ENCODE measurements around the gene CLEC9A.

The CLEC9A gene

DNA sequence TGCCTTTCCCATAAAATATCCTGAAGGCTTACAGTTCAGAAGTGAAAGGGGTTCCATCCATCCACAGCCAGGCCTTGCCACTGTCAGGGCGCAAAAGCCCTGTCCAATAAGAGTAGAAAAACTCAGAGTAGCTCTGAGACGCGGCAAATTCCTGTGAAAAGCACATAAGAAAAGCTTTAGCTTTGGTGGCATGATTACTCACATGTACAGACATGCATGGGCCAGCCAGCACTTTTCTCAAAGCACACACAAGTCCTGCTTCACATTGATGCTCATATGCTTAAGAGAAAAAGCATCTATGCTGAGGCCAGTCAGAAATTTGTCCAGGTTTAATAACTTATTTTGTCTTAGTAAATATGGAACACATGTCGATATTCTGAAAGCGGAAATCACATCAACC lies 42.8 kb downstream of the CLEC9A start:
- ATAC-seq (ENCODE audit: low read depth): no peak
- Mint-ChIP-seq H3K27me3 (peaks cover 17% of the 10 kb centered on the region), H3K27ac (no peak overlapping the region), H3K9me3 (no peaks in the 10 kb centered on the region), H3K4me3 (no peak overlapping the region), H3K36me3 (no peaks in the 10 kb centered on the region), H3K4me1 (peaks cover 7% of the 10 kb centered on the region)
- no peak for DNase-seq (ENCODE audit: low spot score in 2 of 2)

DNA sequence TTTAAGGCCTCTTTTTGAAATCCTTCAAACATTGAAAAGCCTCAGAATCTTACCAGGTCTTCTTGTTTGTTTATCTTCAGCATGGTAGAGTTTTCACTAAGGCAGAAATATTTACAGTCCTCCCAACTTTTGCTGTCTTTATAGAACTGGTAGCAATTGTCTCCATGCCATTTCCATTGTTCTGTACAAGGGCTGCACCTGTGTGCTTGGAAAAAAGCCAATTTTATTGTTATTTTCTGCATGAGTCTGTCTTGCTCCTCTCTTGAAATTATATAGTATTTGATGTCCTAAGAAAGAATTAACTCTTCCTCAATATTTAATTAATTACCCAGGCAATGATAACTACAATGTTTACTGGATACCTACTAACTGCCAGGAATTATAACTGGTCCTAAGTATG lies 45.0 kb downstream of the CLEC9A start:
- no peak overlapping the region for H3K27ac Mint-ChIP-seq
- H3K27me3 Mint-ChIP-seq: peaks cover 19% of the 10 kb centered on the region
- peaks cover 6% of the 10 kb centered on the region for H3K4me1 Mint-ChIP-seq
- H3K4me3 Mint-ChIP-seq: no peak overlapping the region
- no peaks in the 10 kb centered on the region for H3K36me3 Mint-ChIP-seq
- no peak for ATAC-seq (ENCODE audit: low read depth)
- peaks cover 1% of the 10 kb centered on the region for H3K9me3 Mint-ChIP-seq
- DNase-seq (ENCODE audit: low spot score in 2 of 2): no peak

DNA sequence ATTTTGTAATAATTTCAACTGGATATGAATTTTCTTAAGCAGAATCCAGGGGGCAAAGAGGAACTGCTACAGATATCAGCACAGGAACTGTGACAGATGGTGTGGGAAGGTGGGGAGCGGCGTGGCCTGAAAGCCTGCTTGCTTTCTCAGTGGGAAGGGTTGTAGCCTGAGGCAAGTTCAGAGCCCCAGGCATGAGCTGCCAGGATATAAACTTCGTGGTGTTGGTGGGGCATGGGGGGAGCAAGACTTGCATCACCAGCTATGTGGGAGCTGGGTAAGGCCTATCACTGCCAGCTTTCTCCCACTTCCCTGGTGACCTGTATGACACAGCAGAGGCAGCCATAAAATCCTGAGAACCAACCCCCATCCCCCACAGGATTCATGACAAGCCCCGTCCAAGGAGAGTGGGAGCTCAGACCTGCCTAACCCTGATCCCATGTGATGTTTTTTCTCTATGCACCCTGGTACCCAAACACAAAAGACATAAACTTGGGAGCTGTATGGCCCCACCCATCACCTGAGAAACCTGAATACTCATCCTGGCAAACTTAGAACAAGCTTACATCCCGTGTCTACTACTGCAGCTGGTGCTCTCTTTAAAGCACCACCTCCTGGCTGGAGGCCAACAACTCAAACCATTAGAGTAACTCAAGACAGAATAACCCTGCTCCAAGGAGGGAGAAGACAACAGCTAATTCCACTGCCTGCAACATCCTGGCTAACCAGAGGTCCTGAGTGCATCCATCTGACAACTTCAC lies 51.8 kb downstream of the CLEC9A start:
- H3K27ac Mint-ChIP-seq: no peak overlapping the region
- peaks cover 8% of the 10 kb centered on the region for H3K9me3 Mint-ChIP-seq
- H3K36me3 Mint-ChIP-seq: peaks cover 4% of the 10 kb centered on the region
- H3K4me1 Mint-ChIP-seq: peaks cover 2% of the 10 kb centered on the region
- DNase-seq (ENCODE audit: low spot score in 2 of 2): no peak
- ATAC-seq (ENCODE audit: low read depth): no peak
- H3K27me3 Mint-ChIP-seq: peaks cover 22% of the 10 kb centered on the region
- no peak overlapping the region for H3K4me3 Mint-ChIP-seq

- H3K4me1 Mint-ChIP-seq: no peaks in the 10 kb centered on the region
Measured at GRCh38 chr12:10084733-10085132, 54.3 kb downstream of the CLEC9A start.

GRCh38 chr12:10086387-10086786 lies 55.9 kb downstream of the CLEC9A start:
- Mint-ChIP-seq H3K4me1 (peaks cover 3% of the 10 kb centered on the region), H3K27ac (no peak overlapping the region), H3K36me3 (peaks cover 4% of the 10 kb centered on the region), H3K4me3 (no peak overlapping the region), H3K9me3 (peaks cover 7% of the 10 kb centered on the region), H3K27me3 (peaks cover 20% of the 10 kb centered on the region)
- DNase-seq (ENCODE audit: low spot score in 2 of 2): no peak
- ATAC-seq (ENCODE audit: low read depth): no peak

More at GRCh38 chr12:10084733-10085132, 54.3 kb downstream of the CLEC9A start:
- Mint-ChIP-seq H3K36me3 (peaks cover 4% of the 10 kb centered on the region), H3K27me3 (peaks cover 15% of the 10 kb centered on the region), H3K9me3 (peaks cover 7% of the 10 kb centered on the region), H3K27ac (no peak overlapping the region), H3K4me3 (no peak overlapping the region)
- no peak for ATAC-seq (ENCODE audit: low read depth)
- DNase-seq (ENCODE audit: low spot score in 2 of 2): no peak

- DNase-seq (ENCODE audit: low spot score in 2 of 2): no peak
- peaks cover 10% of the 10 kb centered on the region for H3K27me3 Mint-ChIP-seq
- peaks cover 3% of the 10 kb centered on the region for H3K4me1 Mint-ChIP-seq
- H3K4me3 Mint-ChIP-seq: no peak overlapping the region
- peaks cover 4% of the 10 kb centered on the region for H3K36me3 Mint-ChIP-seq
- ATAC-seq (ENCODE audit: low read depth): no peak
- peaks cover 7% of the 10 kb centered on the region for H3K9me3 Mint-ChIP-seq
- H3K27ac Mint-ChIP-seq: no peak overlapping the region
Measured at GRCh38 chr12:10088031-10088430, 57.5 kb downstream of the CLEC9A start.

DNA sequence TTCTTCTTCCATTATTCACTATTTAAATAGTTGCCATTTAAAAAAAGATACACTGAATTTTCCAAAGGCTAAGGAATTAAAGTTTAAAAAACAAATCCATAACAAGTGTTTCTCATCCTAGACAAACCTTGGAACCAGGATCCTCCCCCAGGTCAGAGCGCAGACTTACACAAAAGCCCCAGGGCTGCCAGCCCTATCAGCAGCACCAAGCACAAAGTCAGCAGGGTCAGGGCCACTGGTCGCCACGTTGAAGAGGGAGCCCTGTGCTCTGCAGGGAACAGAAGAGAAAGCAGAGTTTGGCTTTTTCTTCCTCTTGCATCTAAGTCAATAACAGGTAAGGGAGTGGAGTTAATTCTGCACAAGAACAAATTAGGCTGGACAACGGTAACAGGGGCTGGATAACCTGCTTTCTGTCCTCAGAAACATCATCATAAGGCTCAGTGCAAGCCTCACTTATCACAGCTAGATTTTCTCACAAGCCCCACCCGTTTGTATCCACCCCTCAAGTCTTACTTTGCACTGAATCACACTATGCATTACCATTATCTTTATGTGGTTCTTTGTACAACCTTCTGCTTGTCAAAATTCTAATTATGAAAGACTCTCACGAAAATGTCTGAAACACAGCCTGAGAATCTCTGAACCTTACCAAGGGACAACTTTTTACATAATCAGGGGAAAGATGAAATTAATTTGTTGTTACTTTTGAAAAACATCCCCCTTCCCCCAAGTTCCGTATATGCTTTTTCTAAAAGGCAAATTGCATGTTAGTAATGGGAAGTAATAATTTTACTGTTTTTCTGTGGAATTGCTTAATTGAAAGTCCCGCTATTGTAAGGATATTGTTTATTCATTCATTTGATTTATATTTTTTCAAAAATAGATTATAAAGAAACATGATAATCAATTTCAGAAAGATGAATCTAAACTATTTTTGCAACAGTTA lies 58.7 kb downstream of the CLEC9A start:
- Mint-ChIP-seq H3K4me3 (no peak overlapping the region), H3K4me1 (peaks cover 3% of the 10 kb centered on the region), H3K36me3 (peaks cover 2% of the 10 kb centered on the region), H3K27me3 (peaks cover 10% of the 10 kb centered on the region), H3K9me3 (peaks cover 5% of the 10 kb centered on the region), H3K27ac (no peak overlapping the region)
- ATAC-seq (ENCODE audit: low read depth) (no peak), DNase-seq (ENCODE audit: low spot score in 2 of 2) (no peak)

GRCh38 chr12:10094646-10095395 lies 64.3 kb downstream of the CLEC9A start:
- Mint-ChIP-seq H3K4me1 (peaks cover 2% of the 10 kb centered on the region), H3K27ac (no peak overlapping the region), H3K4me3 (no peak overlapping the region), H3K9me3 (no peaks in the 10 kb centered on the region), H3K27me3 (peaks cover 6% of the 10 kb centered on the region), H3K36me3 (no peaks in the 10 kb centered on the region)
- no peak for ATAC-seq (ENCODE audit: low read depth)
- no peak for DNase-seq (ENCODE audit: low spot score in 2 of 2)

DNA sequence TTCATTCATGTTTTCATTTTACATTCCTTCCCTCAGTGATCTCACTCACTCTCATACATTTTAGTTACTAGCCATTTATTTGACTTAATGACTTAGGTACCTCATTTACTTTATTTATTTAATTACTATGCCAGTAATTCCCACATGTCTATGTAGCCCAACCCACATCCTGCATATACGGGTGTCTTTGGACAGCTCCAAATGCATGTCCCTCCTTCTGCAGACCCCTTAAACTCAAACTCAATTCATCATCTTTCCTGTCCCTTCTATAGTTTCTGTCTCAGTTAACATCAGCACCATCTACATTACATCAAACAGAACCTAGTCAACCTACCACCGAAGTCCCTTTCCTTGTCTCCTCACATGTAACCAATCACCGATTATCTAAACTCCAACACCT lies 65.5 kb downstream of the CLEC9A start:
- Mint-ChIP-seq H3K4me1 (no peaks in the 10 kb centered on the region), H3K4me3 (no peak overlapping the region), H3K27me3 (peaks cover 1% of the 10 kb centered on the region), H3K36me3 (no peaks in the 10 kb centered on the region), H3K9me3 (no peaks in the 10 kb centered on the region), H3K27ac (no peak overlapping the region)
- DNase-seq (ENCODE audit: low spot score in 2 of 2) (no peak), ATAC-seq (ENCODE audit: low read depth) (no peak)

GRCh38 chr12:10097521-10097920 lies 67.0 kb downstream of the CLEC9A start:
- no peaks in the 10 kb centered on the region for H3K4me1 Mint-ChIP-seq
- H3K27me3 Mint-ChIP-seq: peaks cover 3% of the 10 kb centered on the region
- ATAC-seq (ENCODE audit: low read depth) (no peak), DNase-seq (ENCODE audit: low spot score in 2 of 2) (no peak)
- no peak overlapping the region for H3K4me3 Mint-ChIP-seq
- H3K9me3 Mint-ChIP-seq: no peaks in the 10 kb centered on the region
- no peak overlapping the region for H3K27ac Mint-ChIP-seq
- H3K36me3 Mint-ChIP-seq: no peaks in the 10 kb centered on the region

DNA sequence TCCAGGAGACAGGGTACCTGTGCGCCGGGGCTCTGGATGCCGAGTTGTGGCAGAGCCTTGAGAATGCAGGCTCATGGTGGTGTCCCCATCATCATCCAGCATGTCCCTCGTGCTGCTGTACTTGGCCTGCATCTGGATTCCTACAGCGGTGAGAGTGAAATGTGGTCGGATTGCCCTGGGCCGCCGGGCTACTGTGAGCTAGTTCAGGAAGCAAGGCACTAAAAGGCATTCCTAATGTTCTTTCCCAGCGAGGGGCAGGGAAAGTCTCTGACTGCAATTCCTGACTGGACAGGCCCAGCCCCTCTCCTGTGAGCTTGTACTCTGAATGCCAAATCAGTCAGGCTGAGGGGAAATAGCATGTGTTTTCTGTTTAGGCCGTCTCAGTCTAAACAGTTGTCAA lies 68.3 kb downstream of the CLEC9A start, which contains the start of gene CLEC1A:
CLEC1A (minus strand) TSS at position 195 of the 400 bp plus-strand sequence; CDS start at position 132, 63 bp downstream.
- ATAC-seq (ENCODE audit: low read depth) (no peak), DNase-seq (ENCODE audit: low spot score in 2 of 2) (no peak)
- H3K9me3 Mint-ChIP-seq: peaks cover under 1% of the 10 kb centered on the region
- H3K36me3 Mint-ChIP-seq: no peaks in the 10 kb centered on the region
- H3K27me3 Mint-ChIP-seq: peaks cover 7% of the 10 kb centered on the region
- no peak within 1 kb of the TSS for H3K27ac Mint-ChIP-seq
- no peaks in the 10 kb centered on the region for H3K4me1 Mint-ChIP-seq
- H3K4me3 Mint-ChIP-seq: no peak within 1 kb of the TSS

DNA sequence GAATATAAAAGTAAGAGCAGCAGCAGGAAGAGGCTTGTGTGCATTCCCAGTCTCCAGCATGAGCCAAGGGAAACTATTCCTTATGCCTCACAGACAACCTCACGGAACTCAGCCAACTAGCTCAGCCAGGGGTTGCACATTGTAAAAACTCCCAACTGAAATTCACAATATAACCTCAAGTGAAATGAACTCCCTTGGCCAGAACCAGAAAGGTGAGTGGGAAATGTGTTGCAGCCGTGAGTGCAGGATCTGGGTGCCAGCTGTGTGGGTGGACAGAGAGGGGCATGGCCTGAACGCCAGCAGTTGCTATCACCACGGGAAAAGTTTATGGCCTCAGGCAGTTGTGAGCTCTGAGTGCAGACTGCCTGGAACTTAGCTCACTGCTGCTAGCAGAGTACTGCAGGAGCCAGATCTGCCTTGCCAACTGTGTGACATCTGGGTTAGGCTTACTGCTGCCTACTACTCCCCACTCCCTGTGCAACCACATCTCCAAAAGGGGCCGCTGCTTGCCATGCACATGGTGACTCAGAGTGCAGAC lies 70.6 kb downstream of the CLEC9A start:
- H3K27ac Mint-ChIP-seq: no peak overlapping the region
- peaks cover 2% of the 10 kb centered on the region for H3K9me3 Mint-ChIP-seq
- no peak overlapping the region for H3K4me3 Mint-ChIP-seq
- no peak for ATAC-seq (ENCODE audit: low read depth)
- DNase-seq (ENCODE audit: low spot score in 2 of 2): no peak
- no peaks in the 10 kb centered on the region for H3K4me1 Mint-ChIP-seq
- no peaks in the 10 kb centered on the region for H3K36me3 Mint-ChIP-seq
- peaks cover 17% of the 10 kb centered on the region for H3K27me3 Mint-ChIP-seq

GRCh38 chr12:10101648-10102220 lies 71.3 kb downstream of the CLEC9A start:
- Mint-ChIP-seq H3K27ac (no peak overlapping the region), H3K9me3 (peaks cover 2% of the 10 kb centered on the region), H3K4me1 (no peaks in the 10 kb centered on the region), H3K4me3 (no peak overlapping the region), H3K36me3 (no peaks in the 10 kb centered on the region), H3K27me3 (peaks cover 17% of the 10 kb centered on the region)
- no peak for ATAC-seq (ENCODE audit: low read depth)
- no peak for DNase-seq (ENCODE audit: low spot score in 2 of 2)

Data from memory B cell (primary cell).